Osteoblast (primary cell): ENCODE data around the gene RPL34. TPM values are rescaled to one million over a fixed set of nuclear protein-coding genes. Genes with fewer than 3 reads are reported as not detected.
"Not testable (repeated sequence)": the region's sequence is repeated elsewhere in the genome, so short reads cannot be mapped to it uniquely, and the experiment has no call there.

Source experiments
- DNase-seq: peaks from one replicate; pipeline ENCODE4 v3.0.0; 2011; ENCODE audit warnings: low spot score, mixed read lengths; ENCODE audit not compliant: insufficient read length; ENCODE audit errors: missing footprints
- H2AFZ ChIP-seq: 2 replicates; pipeline ENCODE4 v1.6.0; 2011; ENCODE audit warnings: mild to moderate bottlenecking, low read length
- H3K27ac ChIP-seq: 2 replicates; pipeline ENCODE4 v1.5.1; 2011; ENCODE audit warnings: mild to moderate bottlenecking, low read depth, low read length, moderate library complexity
- H3K27me3 ChIP-seq: 2 replicates; pipeline ENCODE4 v1.6.0; 2012; ENCODE audit warnings: mild to moderate bottlenecking, control low read depth, inconsistent platforms, low read length, moderate library complexity; ENCODE audit not compliant: insufficient read depth
- H3K36me3 ChIP-seq: 2 replicates; pipeline ENCODE4 v1.5.1; 2011; ENCODE audit warnings: mild to moderate bottlenecking, low read length, control low read depth, moderate library complexity; ENCODE audit not compliant: insufficient read depth
- H3K4me1 ChIP-seq: 2 replicates; pipeline ENCODE4 v1.5.1; 2011; ENCODE audit warnings: mild to moderate bottlenecking, low read length, control low read depth, moderate library complexity; ENCODE audit not compliant: insufficient read depth
- H3K4me2 ChIP-seq: 2 replicates; pipeline ENCODE4 v1.6.0; 2011; ENCODE audit warnings: mild to moderate bottlenecking, low read length; ENCODE audit not compliant: insufficient read depth
- H3K4me3 ChIP-seq: fragments of 200-600 bp; sonication (generic); 3 replicates; pipeline ENCODE4 v1.5.1; 2012; ENCODE audit warnings: mild to moderate bottlenecking, low read length, inconsistent platforms; ENCODE audit not compliant: insufficient read depth
- H3K79me2 ChIP-seq: 2 replicates; pipeline ENCODE4 v1.6.0; 2012; ENCODE audit warnings: mild to moderate bottlenecking, low read length, control low read depth, inconsistent platforms; ENCODE audit not compliant: insufficient read depth
- H3K9me3 ChIP-seq: 2 replicates; pipeline ENCODE4 v1.5.1; 2011; ENCODE audit warnings: low read depth, low read length, control low read depth
- H4K20me1 ChIP-seq: 2 replicates; pipeline ENCODE4 v1.6.0; 2012; ENCODE audit warnings: mild to moderate bottlenecking, low read length, control low read depth; ENCODE audit not compliant: insufficient read depth
- CTCF ChIP-seq: IDR thresholded peaks from 2 replicates; pipeline ENCODE4 v1.5.1; 2011; ENCODE audit warnings: mild to moderate bottlenecking, low read depth, low read length, moderate library complexity; ENCODE audit errors: extremely low read depth
- total RNA-seq: library from RNA; depleted of rRNA; stranded (reverse); fragments of >200 nt; gene quantifications from 2 replicates; pipeline ENCODE4 v1.2.3, GENCODE V29; 2012

RPL34 gene
- total RNA-seq, 1 donor: 448 TPM

GRCh38 chr4:108592674-108592986, 27.7 kb upstream of the RPL34 start:
- peaks cover 8% of the 10 kb centered on the region for H3K4me1 ChIP-seq
- H3K9me3 ChIP-seq: no peaks in the 10 kb centered on the region
- no peaks in the 10 kb centered on the region for H3K36me3 ChIP-seq
- H3K4me2 ChIP-seq: no peak overlapping the region
- H3K27ac ChIP-seq: peak overlapping the region; percentile 55
- no peak overlapping the region for H2AFZ ChIP-seq
- DNase-seq: no peak
- no peaks in the 10 kb centered on the region for H4K20me1 ChIP-seq
- no peaks in the 10 kb centered on the region for H3K79me2 ChIP-seq
- H3K4me3 ChIP-seq: no peak overlapping the region
- H3K27me3 ChIP-seq: no peaks in the 10 kb centered on the region
- no peak for TF ChIP-seq CTCF

GRCh38 chr4:108594296-108594695, 26.1 kb upstream of the RPL34 start:
- H3K27me3 ChIP-seq, DNase-seq, H3K4me1 ChIP-seq, H3K4me2 ChIP-seq, H2AFZ ChIP-seq, H3K79me2 ChIP-seq, H3K4me3 ChIP-seq, H4K20me1 ChIP-seq, H3K27ac ChIP-seq, H3K36me3 ChIP-seq, H3K9me3 ChIP-seq: not testable (repeated sequence)

GRCh38 chr4:108596344-108596743, 24.0 kb upstream of the RPL34 start:
- no peak overlapping the region for H3K4me3 ChIP-seq
- TF ChIP-seq CTCF: no peak
- H2AFZ ChIP-seq: no peak overlapping the region
- H3K9me3 ChIP-seq: no peaks in the 10 kb centered on the region
- H3K79me2 ChIP-seq: no peaks in the 10 kb centered on the region
- H3K27me3 ChIP-seq: no peaks in the 10 kb centered on the region
- H4K20me1 ChIP-seq: no peaks in the 10 kb centered on the region
- peaks cover 8% of the 10 kb centered on the region for H3K4me1 ChIP-seq
- no peak overlapping the region for H3K27ac ChIP-seq
- peak; percentile 29 for DNase-seq
- H3K4me2 ChIP-seq: no peak overlapping the region
- H3K36me3 ChIP-seq: no peaks in the 10 kb centered on the region

- Histone ChIP-seq H3K4me1 (peaks cover 3% of the 10 kb centered on the region), H3K27me3 (no peaks in the 10 kb centered on the region), H3K27ac (no peak overlapping the region), H3K4me2 (no peak overlapping the region), H3K9me3 (no peaks in the 10 kb centered on the region), H2AFZ (no peak overlapping the region), H3K79me2 (no peaks in the 10 kb centered on the region), H3K4me3 (no peak overlapping the region), H4K20me1 (no peaks in the 10 kb centered on the region), H3K36me3 (no peaks in the 10 kb centered on the region)
- no peak for TF ChIP-seq CTCF
- no peak for DNase-seq
Observed at GRCh38 chr4:108601106-108601505, 19.3 kb upstream of the RPL34 start.

GRCh38 chr4:108601532-108601931, 18.8 kb upstream of the RPL34 start:
- peaks cover under 1% of the 10 kb centered on the region for H3K4me1 ChIP-seq
- no peak overlapping the region for H3K27ac ChIP-seq
- H4K20me1 ChIP-seq: no peaks in the 10 kb centered on the region
- no peak overlapping the region for H3K4me3 ChIP-seq
- H3K4me2 ChIP-seq: no peak overlapping the region
- no peaks in the 10 kb centered on the region for H3K27me3 ChIP-seq
- no peak overlapping the region for H2AFZ ChIP-seq
- DNase-seq: no peak
- no peaks in the 10 kb centered on the region for H3K36me3 ChIP-seq
- no peaks in the 10 kb centered on the region for H3K9me3 ChIP-seq
- no peaks in the 10 kb centered on the region for H3K79me2 ChIP-seq
- no peak for TF ChIP-seq CTCF
